Osteocyte (in vitro differentiated cells): Measurements from ENCODE around the gene HTT. TPM values are rescaled to one million over a fixed set of nuclear protein-coding genes. Genes with fewer than 3 reads are reported as not detected.
"Not testable (repeated sequence)": the region's sequence is repeated elsewhere in the genome, so short reads cannot be mapped to it uniquely, and the experiment has no call there.

Experiments used
- DNase-seq: peaks from one replicate; pipeline ENCODE4 v3.0.0; 2021; ENCODE audit warnings: mixed read lengths; ENCODE audit not compliant: unreplicated experiment; ENCODE audit errors: extremely low spot score
- H3K27ac Mint-ChIP-seq: one replicate; pipeline ENCODE4 v1.8.0; 2021; ENCODE audit warnings: mild to moderate bottlenecking, mixed read lengths; ENCODE audit not compliant: unreplicated experiment
- H3K27me3 Mint-ChIP-seq: one replicate; pipeline ENCODE4 v1.8.0; 2021; ENCODE audit warnings: mixed read lengths; ENCODE audit not compliant: unreplicated experiment
- H3K36me3 Mint-ChIP-seq: one replicate; pipeline ENCODE4 v1.8.0; 2021; ENCODE audit warnings: mixed read lengths; ENCODE audit not compliant: unreplicated experiment
- H3K4me1 Mint-ChIP-seq: one replicate; pipeline ENCODE4 v1.8.0; 2021; ENCODE audit warnings: mixed read lengths; ENCODE audit not compliant: unreplicated experiment
- H3K4me3 Mint-ChIP-seq: one replicate; pipeline ENCODE4 v1.8.0; 2021; ENCODE audit warnings: mild to moderate bottlenecking, moderate library complexity, mixed read lengths; ENCODE audit not compliant: unreplicated experiment
- H3K9me3 Mint-ChIP-seq: one replicate; pipeline ENCODE4 v1.8.0; 2021; ENCODE audit warnings: mixed read lengths; ENCODE audit not compliant: unreplicated experiment
- CTCF ChIP-seq: fragments of 200-600 bp; sonication (generic); IDR thresholded peaks from 2 replicates; pipeline ENCODE4 v1.5.0; 2021; ENCODE audit warnings: antibody characterized with exemption, mild to moderate bottlenecking, moderate library complexity
- total RNA-seq: library from RNA; stranded (reverse); gene quantifications from 2 replicates; pipeline ENCODE4 v1.2.1, GENCODE V29; 2021

HTT gene
- total RNA-seq, 1 donor from 2014 or later = 51.3 TPM

- Mint-ChIP-seq H3K9me3 (no peaks in the 10 kb centered on the region), H3K4me1 (peaks cover 3% of the 10 kb centered on the region), H3K36me3 (no peaks in the 10 kb centered on the region), H3K27me3 (peaks cover 62% of the 10 kb centered on the region), H3K27ac (no peak overlapping the region), H3K4me3 (no peak overlapping the region)
- DNase-seq = no peak
- peak; percentile 82 for TF ChIP-seq CTCF
Measured at GRCh38 chr4:3047464-3048286, 26.8 kb upstream of the HTT start.

DNA sequence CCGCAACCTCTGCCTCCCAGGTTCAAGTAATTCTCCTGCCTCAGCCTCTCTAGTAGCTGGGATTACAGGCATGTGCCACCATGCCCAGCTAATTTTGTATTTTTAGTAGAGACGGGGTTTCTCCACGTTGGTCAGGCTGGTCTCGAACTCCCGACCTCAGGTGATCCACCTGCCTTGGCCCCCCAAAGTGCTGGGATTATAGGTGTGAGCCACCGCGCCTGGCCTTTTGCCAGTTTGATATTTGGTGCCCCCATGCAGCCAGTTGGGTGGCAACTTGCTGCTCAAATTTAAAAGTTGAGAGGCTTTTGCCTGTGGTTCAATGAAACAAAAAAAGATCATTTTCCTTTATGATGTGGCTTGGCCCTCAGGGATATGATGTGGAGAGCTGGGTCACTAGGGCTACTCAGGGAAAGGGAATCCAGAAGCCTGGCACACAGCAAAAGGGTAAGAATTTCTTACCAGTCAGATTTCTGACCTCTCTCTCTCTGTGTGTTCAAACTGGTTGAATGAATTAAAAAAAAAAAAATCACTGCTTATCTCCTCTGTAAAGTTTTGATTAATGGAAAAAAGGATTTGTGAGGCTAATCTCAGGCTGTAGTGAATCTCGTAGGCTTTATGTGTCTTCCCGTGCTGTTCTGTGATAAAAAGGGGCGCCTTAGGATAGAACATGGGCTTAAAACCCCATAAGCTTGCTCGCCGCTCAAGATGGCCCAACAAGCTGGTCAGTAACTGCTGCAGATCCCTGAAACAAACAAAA is 23.2 kb upstream of the HTT start:
- Mint-ChIP-seq H3K27me3 (peaks cover 42% of the 10 kb centered on the region), H3K9me3 (peaks cover 12% of the 10 kb centered on the region)
- H3K27ac Mint-ChIP-seq, DNase-seq, H3K4me3 Mint-ChIP-seq, H3K36me3 Mint-ChIP-seq, H3K4me1 Mint-ChIP-seq: not testable (repeated sequence)

GRCh38 chr4:3054169-3054759 is 20.2 kb upstream of the HTT start:
- Mint-ChIP-seq H3K27ac (no peak overlapping the region), H3K4me1 (no peaks in the 10 kb centered on the region), H3K4me3 (no peak overlapping the region), H3K36me3 (no peaks in the 10 kb centered on the region), H3K9me3 (peaks cover 12% of the 10 kb centered on the region), H3K27me3 (peaks cover 37% of the 10 kb centered on the region)
- DNase-seq = no peak
- no peak for TF ChIP-seq CTCF

DNA sequence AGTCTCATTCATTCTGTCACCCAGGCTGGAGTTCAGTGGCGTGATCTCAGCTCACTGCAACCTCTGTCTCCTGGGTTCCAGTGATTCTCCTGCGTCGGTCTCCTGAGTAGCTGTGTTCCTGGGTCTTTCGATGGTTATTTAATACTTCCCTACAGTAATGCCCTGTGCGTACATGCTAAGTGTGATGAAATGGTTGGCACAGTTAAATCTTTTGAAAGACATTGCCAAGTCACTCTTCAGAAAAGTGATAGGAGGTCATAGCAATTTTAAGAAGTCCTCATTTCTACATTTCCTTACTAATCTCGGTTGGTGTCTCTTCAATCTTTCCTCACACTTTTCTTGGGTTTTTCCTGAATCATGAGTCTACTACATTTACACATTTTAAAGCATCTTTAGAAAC is 14.5 kb upstream of the HTT start:
- Mint-ChIP-seq H3K27ac (no peak overlapping the region), H3K4me3 (no peak overlapping the region), H3K9me3 (peaks cover 8% of the 10 kb centered on the region), H3K27me3 (peaks cover 27% of the 10 kb centered on the region), H3K36me3 (no peaks in the 10 kb centered on the region), H3K4me1 (no peaks in the 10 kb centered on the region)
- DNase-seq = no peak
- no peak for TF ChIP-seq CTCF

DNA sequence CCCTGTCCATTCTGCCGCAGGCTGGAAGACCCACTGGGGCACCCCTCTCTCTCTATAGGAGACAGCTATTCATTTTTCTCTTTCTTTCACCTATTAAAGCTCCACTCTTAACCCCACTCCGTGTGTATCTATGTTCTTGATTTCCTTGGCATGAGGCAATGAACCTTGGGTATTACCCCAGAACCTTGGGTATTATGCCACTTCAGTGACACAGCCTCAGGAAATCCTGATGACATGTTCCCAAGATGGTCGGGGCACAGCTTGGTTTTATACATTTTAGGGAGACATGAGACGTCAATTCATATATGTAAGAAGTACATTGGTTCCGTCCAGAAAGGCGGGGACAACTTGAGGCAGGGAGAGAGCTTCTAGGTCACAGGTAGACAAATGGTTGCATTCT is 13.5 kb upstream of the HTT start:
- H3K9me3 Mint-ChIP-seq = peaks cover 3% of the 10 kb centered on the region
- H3K4me1 Mint-ChIP-seq = no peaks in the 10 kb centered on the region
- peaks cover 26% of the 10 kb centered on the region for H3K27me3 Mint-ChIP-seq
- no peak for DNase-seq
- H3K4me3 Mint-ChIP-seq = no peak overlapping the region
- H3K36me3 Mint-ChIP-seq = no peaks in the 10 kb centered on the region
- TF ChIP-seq CTCF = no peak
- H3K27ac Mint-ChIP-seq = no peak overlapping the region
